ENCODE data around the gene CIZ1. TPM values are rescaled to one million over a fixed set of nuclear protein-coding genes. Genes with fewer than 3 reads are reported as not detected.

The CIZ1 gene
- total RNA-seq, 1 donor from 2014 or later = 69.3 TPM

DNA sequence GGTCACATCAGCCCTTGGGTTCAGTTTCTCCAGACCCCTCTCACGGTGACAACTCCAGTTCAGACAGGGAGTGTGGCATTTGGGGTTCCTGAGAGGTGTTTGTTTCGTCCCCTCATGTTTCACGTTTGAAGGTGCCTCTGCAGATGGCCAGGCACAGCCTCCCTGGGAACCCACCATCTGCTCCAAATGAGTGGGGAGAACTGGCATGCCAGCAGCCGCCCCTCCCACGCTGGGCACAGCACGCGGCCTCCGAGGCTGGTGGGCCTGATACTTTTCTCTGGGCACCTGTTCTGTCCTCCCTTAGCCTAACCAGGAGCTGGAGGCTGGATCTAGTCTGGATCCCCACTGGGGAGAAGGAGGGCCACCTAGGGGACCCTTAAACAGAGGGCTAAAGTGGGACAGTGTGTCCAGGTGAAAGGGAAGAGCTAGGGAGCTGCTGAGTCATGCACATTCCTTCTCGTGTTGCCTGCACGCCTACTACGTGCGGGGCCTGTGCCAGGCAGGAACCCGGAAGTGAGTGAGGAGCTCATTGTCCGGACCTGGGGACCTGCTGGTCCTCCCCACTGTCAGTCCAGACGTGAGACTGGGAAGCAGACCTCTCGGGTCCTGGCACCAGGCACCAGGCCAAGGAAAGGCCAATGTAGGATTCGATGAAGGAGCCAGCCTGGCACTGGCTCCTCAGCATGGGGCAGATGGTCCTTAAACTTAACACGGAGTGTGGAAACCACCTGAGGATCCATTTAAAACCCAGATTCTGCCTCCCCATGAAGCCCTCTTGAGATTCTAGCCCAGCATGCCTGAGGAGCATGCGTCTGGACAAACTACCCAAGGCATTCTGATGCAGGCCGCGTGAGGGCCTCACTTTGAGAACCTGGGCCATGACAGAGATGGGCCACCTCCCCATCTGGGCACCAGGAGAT is 23.5 kb upstream of the CIZ1 start:
- intact Hi-C loops (cut with DNase I) = no loop called here
- ATAC-seq (no peak), DNase-seq (ENCODE audit: missing footprints) (no peak)

DNA sequence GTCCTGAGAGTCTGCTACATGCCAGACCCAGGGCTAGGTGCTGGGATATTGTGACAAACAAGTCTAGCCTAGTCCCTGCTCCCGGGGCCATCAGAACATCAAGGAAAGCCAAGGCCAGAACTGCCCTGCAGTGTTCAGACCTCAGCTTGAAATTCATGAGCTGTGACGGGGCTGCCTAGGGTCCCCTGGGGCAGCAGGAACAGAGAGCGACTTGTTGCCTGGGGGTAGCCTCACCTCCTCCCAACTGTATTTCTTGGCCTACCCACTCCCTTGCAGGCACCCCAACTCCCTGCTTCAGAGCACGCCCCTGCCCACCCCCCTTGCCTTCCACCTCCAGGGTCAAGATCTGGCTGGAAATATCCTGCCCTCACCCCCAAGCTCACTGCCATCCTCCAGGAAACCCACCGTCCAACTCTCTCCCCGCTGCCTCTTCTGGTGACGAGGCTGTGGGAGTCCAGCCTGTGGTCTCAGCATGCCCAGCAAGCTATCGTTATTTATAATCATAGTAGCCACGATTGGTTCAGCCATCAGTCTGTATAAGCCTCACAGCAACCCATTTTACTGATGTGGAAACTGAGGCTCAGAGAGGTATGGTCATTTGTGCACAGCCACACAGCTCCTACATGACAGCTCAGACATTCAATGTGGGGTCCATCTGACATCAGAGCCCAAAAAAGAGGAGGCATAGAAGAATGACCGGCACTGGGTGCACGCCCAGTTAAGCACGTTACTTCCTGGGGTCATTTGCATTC is 22.6 kb upstream of the CIZ1 start:
- intact Hi-C loops (cut with DNase I) = no loop called here
- no peak for DNase-seq (ENCODE audit: missing footprints)
- ATAC-seq = no peak

GRCh38 chr9:128211981-128212281 is 20.6 kb upstream of the CIZ1 start:
- DNase-seq (ENCODE audit: missing footprints) (no peak), ATAC-seq (no peak)
- intact Hi-C loops (cut with DNase I) = no loop called here

DNA sequence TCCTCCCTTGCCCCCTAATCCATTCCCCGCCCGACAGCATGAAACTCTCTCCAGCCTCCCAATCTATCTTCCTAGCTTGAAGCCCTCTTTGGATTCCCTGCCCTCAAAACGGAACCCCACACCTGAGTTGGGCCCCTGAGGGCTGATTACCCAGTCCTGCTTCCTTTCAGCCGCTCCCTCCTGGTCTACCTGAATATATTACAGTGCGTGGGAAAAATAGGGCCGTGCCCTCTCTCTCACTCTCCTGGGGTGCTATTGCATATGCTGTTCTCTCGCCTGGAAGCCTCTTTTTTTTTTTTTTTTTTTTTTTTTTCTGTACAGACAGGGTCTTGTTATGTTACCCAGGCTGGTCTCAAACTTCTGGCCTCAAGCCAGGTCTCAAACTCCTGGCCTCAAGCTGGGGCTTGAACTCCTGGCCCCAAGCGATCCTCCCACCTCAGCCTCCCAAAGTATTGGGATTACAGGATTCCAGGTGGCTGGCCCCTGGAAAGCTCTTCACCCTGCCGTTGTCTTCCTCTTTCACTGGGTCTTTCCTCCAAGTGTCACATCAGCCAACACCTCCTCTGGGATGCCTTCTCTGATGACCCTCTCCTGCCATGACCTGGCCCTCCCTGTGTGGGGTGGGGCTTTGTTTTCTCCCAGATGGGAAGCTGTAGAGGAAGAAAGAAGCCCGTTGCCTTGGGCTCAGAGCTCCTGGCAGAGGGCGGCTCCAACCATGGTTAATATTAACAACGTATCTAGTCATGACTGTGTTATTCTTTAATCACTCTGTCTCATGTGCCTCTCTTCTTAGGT is 20.0 kb upstream of the CIZ1 start:
- intact Hi-C loops (cut with DNase I) = no loop called here
- no peak for DNase-seq (ENCODE audit: missing footprints)
- ATAC-seq = no peak

DNA sequence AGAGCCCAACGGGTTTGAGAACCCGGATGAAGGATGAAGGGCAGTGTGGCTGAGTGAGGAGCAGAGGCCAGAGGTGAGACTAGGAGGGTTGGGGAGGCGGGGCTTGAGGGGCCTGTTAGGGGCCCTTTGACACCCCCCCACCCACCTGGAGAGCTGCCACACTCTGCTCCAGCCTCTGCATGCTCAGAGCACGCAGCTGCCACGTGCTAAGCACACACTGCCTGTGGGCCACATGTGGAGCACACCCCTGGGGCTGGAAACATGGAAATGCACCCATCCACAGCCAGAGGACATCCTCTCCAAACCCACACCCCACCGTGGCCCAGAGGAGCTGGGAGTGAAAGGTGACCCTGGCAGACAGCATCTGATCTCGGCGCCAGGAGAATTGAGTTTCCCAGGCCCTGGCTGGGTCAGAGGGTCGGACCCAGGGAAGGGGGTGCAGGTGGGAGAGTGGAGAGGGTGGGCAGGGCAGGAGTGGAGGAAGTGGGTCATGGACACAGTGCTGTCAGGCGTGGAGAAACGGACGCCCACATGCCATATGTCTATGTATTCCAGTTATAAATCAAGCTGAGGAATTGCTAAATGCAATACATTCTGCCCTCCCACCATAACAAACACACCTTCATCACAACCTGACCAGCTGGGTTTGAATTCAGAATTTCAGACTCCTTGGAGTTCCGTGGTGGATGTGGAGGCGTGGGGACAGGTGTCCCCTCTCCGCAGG is 17.7 kb upstream of the CIZ1 start:
- no peak for DNase-seq (ENCODE audit: missing footprints)
- intact Hi-C loops (cut with DNase I) = no loop called here
- ATAC-seq = no peak

DNA sequence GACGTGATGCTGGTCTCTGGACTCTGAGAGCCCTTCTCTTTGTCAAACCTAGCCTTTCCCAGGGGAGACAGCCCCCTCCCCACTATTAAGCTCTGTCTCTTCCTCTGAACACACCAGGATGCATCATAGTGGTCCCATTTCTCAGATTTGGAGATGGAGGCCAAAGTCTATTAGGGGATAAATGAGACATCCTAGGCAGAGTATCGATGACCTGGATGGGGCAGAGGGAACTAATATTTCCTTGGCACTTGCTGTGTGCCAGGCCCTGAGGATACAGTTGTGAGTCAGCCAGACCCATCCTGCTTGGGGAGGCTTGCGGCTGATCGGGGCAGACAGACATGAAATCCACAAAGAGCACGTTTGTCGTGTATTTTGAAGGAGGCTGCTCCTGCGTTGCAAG is 17.0 kb upstream of the CIZ1 start:
- intact Hi-C loops (cut with DNase I) = no loop called here
- ATAC-seq (no peak), DNase-seq (ENCODE audit: missing footprints) (no peak)

DNA sequence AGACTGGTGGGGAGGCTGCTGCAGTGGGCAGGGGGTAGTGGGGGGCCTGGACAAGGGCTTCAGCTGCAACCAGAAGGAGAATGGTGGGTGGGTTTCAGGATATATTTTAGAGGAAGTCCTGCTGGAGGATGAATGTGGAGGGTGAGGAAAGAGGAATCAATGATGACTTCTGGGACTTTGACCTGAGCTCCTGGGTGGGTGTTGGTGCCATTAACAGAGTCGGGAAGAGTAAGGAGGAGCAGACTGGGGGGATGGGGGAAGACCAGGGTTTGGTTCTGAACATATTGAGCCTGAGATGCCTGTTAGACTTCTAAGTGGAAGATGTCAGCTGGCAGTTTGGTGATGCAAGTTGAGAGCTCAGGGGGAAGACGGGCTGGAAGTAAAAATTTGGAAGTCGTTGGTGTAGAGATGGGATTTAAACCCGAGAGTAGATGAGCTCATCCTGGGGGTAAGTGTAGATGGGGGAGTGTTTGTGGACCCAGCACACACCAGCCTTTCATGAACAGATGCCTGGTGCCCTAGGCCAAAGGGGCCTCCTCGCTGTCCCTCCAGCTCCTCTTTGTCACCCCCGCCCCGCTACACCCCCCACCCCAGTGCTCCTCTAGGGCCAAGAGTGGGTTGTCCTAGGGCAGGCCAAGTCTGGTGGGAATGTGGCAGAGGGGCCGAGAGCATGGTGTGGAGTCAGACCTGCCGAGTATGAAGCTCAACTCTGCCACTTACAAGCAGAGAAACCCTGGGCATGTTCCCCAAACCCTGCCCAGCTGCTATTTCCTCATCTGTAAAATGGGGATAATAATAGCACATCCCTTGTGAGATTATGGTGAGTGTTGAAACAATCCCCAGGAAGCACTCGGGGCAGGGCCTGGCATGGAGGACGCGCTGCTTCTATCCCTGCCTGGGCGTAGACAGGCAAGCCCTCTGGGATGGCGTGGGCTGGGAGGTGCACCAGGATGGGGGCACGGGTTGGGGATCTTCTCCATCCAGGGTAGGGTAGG is 15.8 kb upstream of the CIZ1 start:
- ATAC-seq (no peak), DNase-seq (ENCODE audit: missing footprints) (no peak)
- intact Hi-C loops (cut with DNase I) = no loop called here

GRCh38 chr9:128206484-128206883 is 15.1 kb upstream of the CIZ1 start:
- no peak for ATAC-seq
- no peak for DNase-seq (ENCODE audit: missing footprints)
- intact Hi-C loops (cut with DNase I) = no loop called here

- ATAC-seq (no peak), DNase-seq (ENCODE audit: missing footprints) (no peak)
- intact Hi-C loops (cut with DNase I) = no loop called here
Measured at GRCh38 chr9:128205296-128205944, 14.0 kb upstream of the CIZ1 start.

- intact Hi-C loops (cut with DNase I) = loop anchor here (5.0 kb wide), 1 partner anchor 72 kb away; the partner anchor contains the start of genes GOLGA2 and SWI5
- ATAC-seq (no peak), DNase-seq (ENCODE audit: missing footprints) (no peak)
Measured at GRCh38 chr9:128204858-128205257, 13.5 kb upstream of the CIZ1 start.

DNA sequence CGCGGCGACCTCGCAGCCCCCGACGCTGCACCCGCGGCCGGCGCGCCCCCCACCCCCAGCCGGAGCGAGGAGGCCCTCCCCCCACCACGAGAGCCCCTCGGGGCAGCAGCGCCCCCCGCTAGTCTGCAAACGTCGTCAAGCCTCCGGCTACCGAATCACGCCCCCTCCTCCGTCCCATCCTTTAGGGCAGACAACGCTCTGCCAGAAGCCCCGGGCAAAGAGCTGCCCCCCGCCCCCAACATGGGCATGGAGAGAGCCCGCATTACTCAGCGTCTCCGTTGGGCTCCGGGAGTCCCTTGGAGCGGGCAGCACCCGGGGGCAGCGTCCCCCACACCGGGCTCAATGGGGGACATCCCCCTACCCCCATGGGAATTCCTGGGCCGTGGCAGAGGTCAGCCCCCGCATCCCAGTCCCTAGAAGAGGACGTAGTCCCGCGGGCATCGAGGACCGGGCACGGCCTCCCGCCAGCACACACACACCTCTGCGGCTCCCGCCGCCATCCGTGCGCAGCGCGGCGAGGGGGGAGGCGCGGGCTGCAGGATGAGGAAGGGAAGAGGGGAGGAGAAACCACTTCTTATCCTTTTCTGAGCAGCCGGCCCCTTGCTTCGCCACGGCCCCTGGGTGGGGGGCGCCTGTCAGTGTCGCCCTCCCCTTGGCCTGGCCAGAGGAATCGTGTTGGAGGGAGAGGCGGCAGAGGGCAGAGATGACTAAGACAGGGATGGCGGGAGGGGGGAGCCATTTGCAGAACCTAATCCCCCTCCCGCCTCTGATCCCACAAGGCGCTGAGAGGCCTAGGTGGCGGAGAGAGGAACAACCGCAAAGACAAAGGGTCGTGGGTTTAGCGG is 12.6 kb upstream of the CIZ1 start:
- ATAC-seq = peak; percentile 50
- intact Hi-C loops (cut with DNase I) = loop anchor here (5.0 kb wide), 1 partner anchor 73 kb away; the partner anchor contains the start of genes GOLGA2 and SWI5
- no peak for DNase-seq (ENCODE audit: missing footprints)

DNA sequence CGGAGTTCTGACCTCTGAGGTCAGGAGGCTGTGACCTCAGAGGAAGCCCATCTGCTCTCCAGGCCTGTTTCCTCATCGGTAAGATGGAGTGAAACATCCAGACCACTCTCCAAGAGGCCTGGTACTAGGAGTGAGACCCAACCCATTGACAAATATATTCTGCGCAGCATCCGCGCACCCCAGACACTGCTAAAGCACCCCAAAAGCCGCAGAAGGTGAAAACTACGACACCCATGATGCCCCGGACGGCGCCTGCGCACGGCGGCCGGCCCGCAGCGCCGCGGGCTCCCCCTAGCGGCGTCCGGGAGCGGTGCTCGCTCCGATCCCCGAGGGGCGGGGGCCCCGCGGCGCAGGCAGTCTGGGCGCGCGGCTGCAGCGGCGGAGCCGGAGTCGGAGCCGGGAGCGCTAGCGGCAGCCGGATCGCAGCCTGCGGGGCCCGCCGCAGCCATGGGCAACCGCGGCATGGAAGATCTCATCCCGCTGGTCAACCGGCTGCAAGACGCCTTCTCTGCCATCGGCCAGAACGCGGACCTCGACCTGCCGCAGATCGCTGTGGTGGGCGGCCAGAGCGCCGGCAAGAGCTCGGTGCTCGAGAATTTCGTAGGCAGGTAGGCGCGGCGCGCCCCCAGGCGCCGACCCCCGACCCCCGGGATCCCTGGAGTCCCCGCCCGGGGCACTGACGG is 11.8 kb upstream of the CIZ1 start, which contains the start of gene DNM1:
TSS of gene DNM1 (plus strand) at position 356 of the 683 bp plus-strand sequence. CDS start at position 448, 92 bp downstream.
- intact Hi-C loops (cut with DNase I) = loop anchor here (5.0 kb wide), 1 partner anchor 74 kb away; the partner anchor contains the start of genes GOLGA2 and SWI5
- DNase-seq (ENCODE audit: missing footprints) (peak; percentile 86), ATAC-seq (peak; percentile 88)

- ATAC-seq (no peak), DNase-seq (ENCODE audit: missing footprints) (no peak)
- intact Hi-C loops (cut with DNase I) = loop anchor here (5.0 kb wide), 1 partner anchor 75 kb away; the partner anchor contains the start of genes GOLGA2 and SWI5
Measured at GRCh38 chr9:128202648-128203023, 11.3 kb upstream of the CIZ1 start.

DNA sequence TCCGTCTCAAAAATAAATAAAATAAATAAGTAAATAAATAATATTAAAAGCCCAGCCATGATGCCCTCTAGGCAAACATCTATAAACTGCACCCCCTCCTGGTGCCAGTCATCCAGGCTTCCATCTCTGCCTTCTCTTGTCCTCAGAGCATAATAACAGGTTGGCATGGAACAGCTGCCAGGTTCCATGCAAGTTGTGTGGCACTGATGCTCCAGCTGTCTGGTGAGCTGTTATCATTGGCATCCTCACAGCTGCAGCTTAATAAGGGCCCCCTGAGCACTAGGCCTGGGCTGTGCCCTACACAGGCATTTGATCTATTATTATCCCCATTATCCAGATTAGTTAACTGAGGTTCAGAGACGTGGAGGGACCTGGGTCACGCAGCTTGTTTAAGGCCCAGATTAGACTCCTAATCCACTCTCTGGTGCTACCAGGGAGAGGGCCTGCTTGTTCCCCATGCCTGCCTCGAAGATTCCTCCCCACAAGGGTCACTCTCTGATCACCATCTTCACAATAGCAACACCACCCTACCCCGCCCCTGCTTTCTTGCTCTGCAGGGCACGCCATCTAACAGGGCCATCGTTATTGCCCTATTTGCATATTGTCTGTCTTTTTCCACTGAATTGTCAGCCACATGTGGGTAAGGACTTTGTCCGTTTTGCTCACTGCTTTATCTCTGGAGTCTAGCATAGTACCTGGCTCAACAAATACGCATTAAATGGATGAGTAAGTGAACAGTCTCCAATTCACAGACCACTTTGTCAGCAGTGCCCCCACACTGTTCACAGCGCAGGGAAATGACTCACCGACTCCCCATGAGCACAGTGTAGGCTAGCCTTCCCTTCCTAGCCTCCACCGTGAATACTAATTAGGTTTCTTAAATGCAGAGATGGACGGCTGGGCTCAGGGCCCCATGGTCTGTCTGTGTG is 10.3 kb upstream of the CIZ1 start:
- DNase-seq (ENCODE audit: missing footprints) (no peak), ATAC-seq (no peak)
- intact Hi-C loops (cut with DNase I) = loop anchor here (5.0 kb wide), 1 partner anchor 76 kb away; the partner anchor contains the start of genes GOLGA2 and SWI5
